Nephron (organoid): ENCODE data around the gene GEMIN5.

Experiments used
- H3K27ac Mint-ChIP-seq, 3 experiments: 2 replicates each; pipeline ENCODE4 v1.8.0; 2020; ENCODE audit warnings: mixed read lengths in 3 of 3, mild to moderate bottlenecking in 2 of 3, moderate library complexity in 1 of 3
- H3K27me3 Mint-ChIP-seq: 2 replicates; pipeline ENCODE4 v1.8.0; 2021; ENCODE audit warnings: low read depth, mild to moderate bottlenecking, moderate library complexity, mixed read lengths
- H3K36me3 Mint-ChIP-seq: 2 replicates; pipeline ENCODE4 v1.8.0; 2020; ENCODE audit warnings: low read depth, mixed read lengths
- H3K4me1 Mint-ChIP-seq: 2 replicates; pipeline ENCODE4 v1.8.0; 2020; ENCODE audit warnings: mixed read lengths
- H3K4me3 Mint-ChIP-seq, 3 experiments: 2 replicates each; pipeline ENCODE4 v1.8.0; 2020; ENCODE audit warnings: mild to moderate bottlenecking in 3 of 3, mixed read lengths in 3 of 3, moderate library complexity in 2 of 3
- H3K9me3 Mint-ChIP-seq: 2 replicates; pipeline ENCODE4 v1.8.0; 2020; ENCODE audit warnings: mixed read lengths
- TF ChIP-seq, protein P1 (sequence below), 3 experiments: fragments of 200-600 bp; sonication (generic); IDR thresholded peaks; one replicate each; pipeline ENCODE4 v1.5.0; 2021; ENCODE audit warnings: antibody characterized with exemption in 3 of 3; ENCODE audit not compliant: unreplicated experiment in 3 of 3

GEMIN5 gene

DNA sequence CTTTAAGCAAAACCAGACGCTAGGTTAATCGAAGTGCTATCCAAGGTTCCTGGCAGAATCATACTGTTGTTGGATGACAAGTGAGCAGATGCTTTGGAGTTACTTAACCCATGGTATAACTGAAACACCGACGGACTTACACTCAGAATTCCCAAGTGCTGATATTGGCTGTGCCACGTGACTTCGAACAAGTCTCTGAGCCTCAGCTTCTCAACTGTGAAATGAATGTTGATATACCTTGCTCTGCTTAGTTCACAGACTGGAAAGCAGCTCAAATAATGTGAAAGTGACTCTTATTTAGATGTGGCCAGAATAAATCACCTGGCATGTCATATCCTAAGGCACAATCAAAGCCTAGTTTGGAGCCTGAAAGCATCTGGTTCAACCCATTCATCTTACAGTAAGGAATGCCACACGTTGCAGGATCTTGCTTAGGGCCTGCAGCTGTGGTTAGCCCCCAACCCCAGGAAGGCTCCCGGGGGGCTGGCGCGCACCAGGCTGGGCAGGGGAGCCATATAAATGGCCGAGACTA lies 759 bp downstream of the GEMIN5 start:
- peaks cover 14% of the 10 kb centered on the region for H3K4me1 Mint-ChIP-seq
- peak overlapping the region; percentile 40 to 94 (median 81) for H3K27ac Mint-ChIP-seq
- no peaks in the 10 kb centered on the region for H3K27me3 Mint-ChIP-seq
- H3K36me3 Mint-ChIP-seq: peaks cover 20% of the 10 kb centered on the region
- no peaks in the 10 kb centered on the region for H3K9me3 Mint-ChIP-seq
- TF ChIP-seq, protein P1, sequence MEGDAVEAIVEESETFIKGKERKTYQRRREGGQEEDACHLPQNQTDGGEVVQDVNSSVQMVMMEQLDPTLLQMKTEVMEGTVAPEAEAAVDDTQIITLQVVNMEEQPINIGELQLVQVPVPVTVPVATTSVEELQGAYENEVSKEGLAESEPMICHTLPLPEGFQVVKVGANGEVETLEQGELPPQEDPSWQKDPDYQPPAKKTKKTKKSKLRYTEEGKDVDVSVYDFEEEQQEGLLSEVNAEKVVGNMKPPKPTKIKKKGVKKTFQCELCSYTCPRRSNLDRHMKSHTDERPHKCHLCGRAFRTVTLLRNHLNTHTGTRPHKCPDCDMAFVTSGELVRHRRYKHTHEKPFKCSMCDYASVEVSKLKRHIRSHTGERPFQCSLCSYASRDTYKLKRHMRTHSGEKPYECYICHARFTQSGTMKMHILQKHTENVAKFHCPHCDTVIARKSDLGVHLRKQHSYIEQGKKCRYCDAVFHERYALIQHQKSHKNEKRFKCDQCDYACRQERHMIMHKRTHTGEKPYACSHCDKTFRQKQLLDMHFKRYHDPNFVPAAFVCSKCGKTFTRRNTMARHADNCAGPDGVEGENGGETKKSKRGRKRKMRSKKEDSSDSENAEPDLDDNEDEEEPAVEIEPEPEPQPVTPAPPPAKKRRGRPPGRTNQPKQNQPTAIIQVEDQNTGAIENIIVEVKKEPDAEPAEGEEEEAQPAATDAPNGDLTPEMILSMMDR (IDR thresholded peaks at IDR 0.05; ENCODE audit: unreplicated experiment in 3 of 3): no peak
- H3K4me3 Mint-ChIP-seq: peak overlapping the region; percentile 95 to 99 (median 98)

DNA sequence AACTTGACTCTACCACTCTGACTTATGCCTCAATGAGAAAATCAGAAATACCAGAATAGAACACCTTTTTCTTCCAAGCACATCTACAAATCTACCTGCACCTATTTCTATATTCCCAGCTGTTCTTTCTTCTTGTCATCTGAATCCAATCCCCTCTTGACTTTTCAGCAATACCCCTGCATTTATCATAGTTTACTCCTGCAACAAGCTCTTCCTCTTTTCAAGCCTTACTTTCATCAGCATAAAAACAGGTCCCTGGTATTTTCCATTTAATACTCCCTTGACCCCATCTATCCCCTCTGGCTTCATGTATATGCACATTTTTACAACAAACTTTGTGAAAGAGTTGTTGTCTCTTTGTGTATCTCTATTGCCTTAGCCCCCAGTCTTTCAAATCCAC lies 3.1 kb downstream of the GEMIN5 start:
- TF ChIP-seq, protein P1 (IDR thresholded peaks at IDR 0.05; ENCODE audit: unreplicated experiment in 3 of 3): no peak
- no peaks in the 10 kb centered on the region for H3K9me3 Mint-ChIP-seq
- H3K27ac Mint-ChIP-seq: no peak overlapping the region
- H3K4me3 Mint-ChIP-seq: peak overlapping the region in 1 of 3 experiments; percentile 99
- peaks cover 37% of the 10 kb centered on the region for H3K36me3 Mint-ChIP-seq
- peaks cover 8% of the 10 kb centered on the region for H3K4me1 Mint-ChIP-seq
- H3K27me3 Mint-ChIP-seq: no peaks in the 10 kb centered on the region

GRCh38 chr5:154933537-154933936 lies 4.5 kb downstream of the GEMIN5 start:
- Mint-ChIP-seq H3K27me3 (no peaks in the 10 kb centered on the region), H3K9me3 (no peaks in the 10 kb centered on the region), H3K27ac (no peak overlapping the region), H3K4me1 (peaks cover 8% of the 10 kb centered on the region), H3K36me3 (peaks cover 38% of the 10 kb centered on the region), H3K4me3 (no peak overlapping the region)
- TF ChIP-seq, protein P1 (IDR thresholded peaks at IDR 0.05; ENCODE audit: unreplicated experiment in 3 of 3): no peak

DNA sequence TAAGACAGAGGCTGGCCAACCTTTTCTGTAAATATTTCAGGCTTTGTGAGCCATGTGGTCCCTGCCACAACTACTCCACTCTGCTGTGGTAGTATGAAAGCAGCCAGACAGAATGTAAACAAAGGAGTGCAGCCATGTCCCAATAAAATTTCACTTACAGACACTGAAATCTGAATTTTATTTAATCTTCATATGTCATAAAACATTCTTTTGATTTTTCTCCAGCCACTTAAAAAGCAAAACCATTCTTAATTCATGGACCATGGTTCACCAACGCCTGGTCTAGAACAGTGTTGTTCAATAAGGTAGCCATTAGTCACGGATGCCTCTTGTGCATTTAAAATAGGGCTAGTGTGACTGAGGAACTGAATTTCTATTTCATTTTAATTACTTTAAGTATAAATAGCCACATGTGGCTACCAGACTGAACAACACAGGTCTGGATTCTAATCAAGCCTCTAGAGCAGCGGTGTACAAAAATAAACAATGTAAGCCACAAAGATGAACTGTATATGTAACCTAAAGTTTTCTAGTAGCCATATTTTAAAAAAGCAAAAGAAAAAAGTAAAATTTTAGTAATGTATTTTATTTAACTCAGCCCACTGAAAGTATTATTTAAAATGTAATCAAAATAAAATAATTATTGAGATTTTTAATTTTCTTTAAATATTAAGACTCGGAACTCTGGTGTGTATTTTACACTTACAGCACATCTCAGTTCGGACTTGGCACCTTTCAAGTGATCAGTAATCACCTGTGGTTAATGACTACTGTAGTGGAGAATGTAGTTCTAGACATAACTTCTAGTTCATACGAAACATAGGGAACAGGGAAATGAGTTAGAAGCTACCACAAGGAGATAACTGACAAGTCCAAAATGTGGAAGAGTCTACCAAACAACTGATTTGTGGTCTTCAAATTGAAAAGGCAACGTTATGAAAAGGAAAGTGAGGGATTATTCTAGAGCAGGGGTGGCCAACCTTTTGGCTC lies 14.3 kb downstream of the GEMIN5 start:
- no peaks in the 10 kb centered on the region for H3K27me3 Mint-ChIP-seq
- TF ChIP-seq, protein P1 (IDR thresholded peaks at IDR 0.05; ENCODE audit: unreplicated experiment in 3 of 3): no peak
- H3K36me3 Mint-ChIP-seq: peaks cover 64% of the 10 kb centered on the region
- H3K9me3 Mint-ChIP-seq: no peaks in the 10 kb centered on the region
- peaks cover 4% of the 10 kb centered on the region for H3K4me1 Mint-ChIP-seq
- no peak overlapping the region for H3K4me3 Mint-ChIP-seq
- no peak overlapping the region for H3K27ac Mint-ChIP-seq

DNA sequence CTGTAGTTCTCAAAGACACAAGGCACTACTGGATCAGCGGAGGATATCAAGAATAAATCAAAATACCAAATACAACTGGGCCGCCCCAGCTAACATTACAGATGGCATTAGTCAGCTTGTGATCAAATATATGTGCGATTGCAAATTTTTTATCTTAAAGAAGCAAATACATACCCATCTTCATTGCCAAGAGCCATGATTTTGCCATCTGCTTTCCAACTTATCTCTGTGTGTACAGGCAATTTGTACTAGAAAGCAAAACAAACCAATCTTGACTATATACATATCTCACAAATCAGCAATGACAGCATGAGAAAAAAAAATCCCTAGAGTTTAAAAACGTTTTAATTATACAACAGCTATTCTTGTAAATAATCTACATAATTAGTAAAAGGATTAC lies 20.3 kb downstream of the GEMIN5 start:
- Mint-ChIP-seq H3K36me3 (peaks cover 49% of the 10 kb centered on the region), H3K27ac (no peak overlapping the region), H3K4me3 (no peak overlapping the region), H3K9me3 (no peaks in the 10 kb centered on the region), H3K4me1 (no peaks in the 10 kb centered on the region), H3K27me3 (no peaks in the 10 kb centered on the region)
- TF ChIP-seq, protein P1 (IDR thresholded peaks at IDR 0.05; ENCODE audit: unreplicated experiment in 3 of 3): no peak
